IMR-90 (cell line): ENCODE measurements around the gene RAB3C. TPM values are rescaled to one million over a fixed set of nuclear protein-coding genes. Genes with fewer than 3 reads are reported as not detected.

Experiments
- ATAC-seq: fragments of 200-7000 bp; cut with Tn5 transposase; 2 replicates; pipeline ENCODE4 v1.9.1; 2020; ENCODE audit warnings: low read depth, mild to moderate bottlenecking, moderate library complexity
- BruUV-seq: library from RNA; stranded (reverse); fragments of 400-500 nt; replicated peaks from 2 replicates; lab custom pipeline; 2021; lab: Mats Ljungman, UMichigan
- CTCF ChIA-PET: fragments of 300-600 bp; formaldehyde crosslinking; extraction: SDS; loops from one replicate; lab custom pipeline; 2021; ENCODE audit warnings: antibody characterized with exemption; lab: Yijun Ruan, JAX
- POLR2A ChIA-PET: fragments of 300-600 bp; sonication (Branson Sonifier 250); formaldehyde crosslinking; loops from one replicate; lab custom pipeline; 2022; ENCODE audit warnings: antibody characterized with exemption; ENCODE audit not compliant: unreplicated experiment; lab: Charles Lee
- DNase-seq: peaks from one replicate; pipeline ENCODE4 v3.0.0; 2013
- H2AFZ ChIP-seq: replicated peaks from 2 replicates; pipeline ENCODE3; 2013; ENCODE audit warnings: low read length, mild to moderate bottlenecking; ENCODE audit not compliant: poor library complexity
- H2AK5ac ChIP-seq: 2 replicates; pipeline ENCODE4 v1.6.1; 2013; ENCODE audit warnings: low read depth, low read length, inconsistent platforms
- H2AK9ac ChIP-seq: replicated peaks from 2 replicates; pipeline ENCODE3; 2013; ENCODE audit warnings: mild to moderate bottlenecking, low read depth, low read length, moderate library complexity; ENCODE audit not compliant: poor library complexity
- H2BK120ac ChIP-seq: 2 replicates; pipeline ENCODE4 v1.6.1; 2013; ENCODE audit warnings: low read depth, low read length, inconsistent platforms
- H2BK15ac ChIP-seq: 3 replicates; pipeline ENCODE4 v1.6.1; 2013; ENCODE audit warnings: low read depth, low read length, inconsistent platforms
- H2BK20ac ChIP-seq: 2 replicates; pipeline ENCODE4 v1.6.1; 2013; ENCODE audit warnings: low read depth, mild to moderate bottlenecking, inconsistent platforms, low read length, moderate library complexity
- H2BK5ac ChIP-seq: 2 replicates; pipeline ENCODE4 v1.6.1; 2013; ENCODE audit warnings: mild to moderate bottlenecking, low read depth, low read length, inconsistent platforms; ENCODE audit not compliant: poor library complexity, severe bottlenecking
- H3K14ac ChIP-seq: replicated peaks from 2 replicates; pipeline ENCODE4 v1.6.1; 2013; ENCODE audit warnings: low read depth, low read length, inconsistent platforms
- H3K18ac ChIP-seq: 2 replicates; pipeline ENCODE4 v1.6.1; 2013; ENCODE audit warnings: low read depth, low read length, control low read depth
- H3K23ac ChIP-seq: 2 replicates; pipeline ENCODE4 v1.6.1; 2013; ENCODE audit warnings: low read depth, low read length, inconsistent platforms
- H3K27ac ChIP-seq: 2 replicates; pipeline ENCODE4 v1.5.1; 2013; ENCODE audit warnings: mild to moderate bottlenecking, control low read depth, low read length; ENCODE audit not compliant: insufficient read depth
- H3K27me3 ChIP-seq: 2 replicates; pipeline ENCODE4 v1.6.1; 2013; ENCODE audit warnings: low read length; ENCODE audit not compliant: control insufficient read depth, insufficient read depth
- H3K36me3 ChIP-seq: 2 replicates; pipeline ENCODE4 v1.6.1; 2013; ENCODE audit warnings: low read length, mixed read lengths; ENCODE audit not compliant: control insufficient read depth, insufficient read depth
- H3K4ac ChIP-seq: 2 replicates; pipeline ENCODE4 v1.6.1; 2013; ENCODE audit warnings: low read depth, low read length, inconsistent platforms
- H3K4me1 ChIP-seq: 2 replicates; pipeline ENCODE4 v1.6.1; 2013; ENCODE audit warnings: low read length, mixed read lengths; ENCODE audit not compliant: control insufficient read depth, insufficient read depth
- H3K4me2 ChIP-seq: 2 replicates; pipeline ENCODE4 v1.6.1; 2013; ENCODE audit warnings: low read depth, mild to moderate bottlenecking, control low read depth, low read length, moderate library complexity
- H3K4me3 ChIP-seq: 2 replicates; pipeline ENCODE4 v1.5.1; 2013; ENCODE audit warnings: low read depth, mild to moderate bottlenecking, control low read depth, low read length, moderate library complexity; ENCODE audit not compliant: insufficient read depth
- H3K56ac ChIP-seq: 2 replicates; pipeline ENCODE4 v1.6.1; 2013; ENCODE audit warnings: low read length, inconsistent platforms; ENCODE audit not compliant: insufficient read depth; ENCODE audit errors: extremely low read depth
- H3K79me1 ChIP-seq, 2 experiments: 2 replicates each; pipeline ENCODE4 v1.6.1; 2013; ENCODE audit warnings: low read length in 2 of 2, inconsistent platforms in 1 of 2, low read depth in 1 of 2
- H3K9ac ChIP-seq: 2 replicates; pipeline ENCODE4 v1.6.1; 2013; ENCODE audit warnings: low read depth, low read length, control low read depth
- H3K9me1 ChIP-seq: 2 replicates; pipeline ENCODE4 v1.6.1; 2013; ENCODE audit warnings: low read length, inconsistent platforms; ENCODE audit not compliant: insufficient read depth
- H3K9me3 ChIP-seq: 2 replicates; pipeline ENCODE4 v1.6.1; 2013; ENCODE audit warnings: low read length; ENCODE audit not compliant: control insufficient read depth, insufficient read depth
- H4K20me1 ChIP-seq: 2 replicates; pipeline ENCODE4 v1.6.1; 2013; ENCODE audit warnings: low read length, inconsistent platforms; ENCODE audit not compliant: insufficient read depth
- H4K5ac ChIP-seq: 2 replicates; pipeline ENCODE4 v1.6.1; 2013; ENCODE audit warnings: mild to moderate bottlenecking, low read depth, low read length, control low read depth
- H4K8ac ChIP-seq, 2 experiments: 2 replicates each; pipeline ENCODE4 v1.6.1; 2013; ENCODE audit warnings: low read depth in 2 of 2, low read length in 2 of 2, control low read depth in 1 of 2, inconsistent platforms in 1 of 2
- H4K91ac ChIP-seq: 2 replicates; pipeline ENCODE4 v1.6.1; 2013; ENCODE audit warnings: low read depth, low read length, inconsistent platforms; ENCODE audit not compliant: insufficient read depth
- BHLHE40 ChIP-seq: fragments of 150-350 bp; IDR thresholded peaks from 2 replicates; pipeline ENCODE4 v1.6.1; 2016; ENCODE audit warnings: mild to moderate bottlenecking, low read depth, low read length
- CEBPB ChIP-seq: IDR thresholded peaks from 2 replicates; pipeline ENCODE4 v1.6.1; 2012; ENCODE audit warnings: low read depth, low read length, improper control_type of control experiment
- CHD1 ChIP-seq: IDR thresholded peaks from 2 replicates; pipeline ENCODE4 v1.6.1; 2012; ENCODE audit warnings: low read depth, low read length, improper control_type of control experiment
- CTCF ChIP-seq: conservative IDR thresholded peaks from 2 replicates; pipeline ENCODE4 v1.5.1; 2012; ENCODE audit warnings: mild to moderate bottlenecking, low read depth, low read length, improper control_type of control experiment
- ELK1 ChIP-seq: fragments of 150-350 bp; IDR thresholded peaks from 2 replicates; pipeline ENCODE4 v1.6.1; 2016; ENCODE audit warnings: low read depth, mild to moderate bottlenecking, low read length, moderate library complexity, borderline replicate concordance
- FOS ChIP-seq: fragments of 150-350 bp; IDR thresholded peaks from 2 replicates; pipeline ENCODE4 v1.6.1; 2016; ENCODE audit warnings: low read depth, low read length
- MAFK ChIP-seq: IDR thresholded peaks from 2 replicates; pipeline ENCODE4 v1.6.1; 2012; ENCODE audit warnings: low read depth, low read length, improper control_type of control experiment
- MAZ ChIP-seq: IDR thresholded peaks from 2 replicates; pipeline ENCODE4 v1.6.1; 2012; ENCODE audit warnings: low read depth, mild to moderate bottlenecking, low read length, improper control_type of control experiment, moderate library complexity, borderline replicate concordance
- MXI1 ChIP-seq: IDR thresholded peaks from 2 replicates; pipeline ENCODE4 v1.6.1; 2012; ENCODE audit warnings: low read depth, mild to moderate bottlenecking, low read length, moderate library complexity, borderline replicate concordance
- NFE2L2 ChIP-seq: fragments of 150-350 bp; IDR thresholded peaks from 2 replicates; pipeline ENCODE4 v1.6.1; 2016; ENCODE audit warnings: low read depth, mild to moderate bottlenecking, low read length
- POLR2A ChIP-seq: IDR thresholded peaks from 2 replicates; pipeline ENCODE4 v1.6.1; 2012; ENCODE audit warnings: mild to moderate bottlenecking, low read depth, low read length
- RAD21 ChIP-seq: IDR thresholded peaks from 2 replicates; pipeline ENCODE4 v1.6.1; 2012; ENCODE audit warnings: low read length, improper control_type of control experiment
- RCOR1 ChIP-seq: IDR thresholded peaks from 2 replicates; pipeline ENCODE4 v1.6.1; 2012; ENCODE audit warnings: mild to moderate bottlenecking, low read length, improper control_type of control experiment; ENCODE audit not compliant: insufficient replicate concordance
- RFX5 ChIP-seq: IDR thresholded peaks from 2 replicates; pipeline ENCODE4 v1.8.0; 2012; ENCODE audit warnings: low read depth, mild to moderate bottlenecking, low read length, moderate library complexity
- SMC3 ChIP-seq: fragments of 150-350 bp; IDR thresholded peaks from 2 replicates; pipeline ENCODE4 v1.6.1; 2016; ENCODE audit warnings: low read depth, mild to moderate bottlenecking, antibody characterized with exemption, low read length, moderate library complexity
- USF2 ChIP-seq: fragments of 150-350 bp; IDR thresholded peaks from 2 replicates; pipeline ENCODE4 v1.6.1; 2017; ENCODE audit warnings: mild to moderate bottlenecking, antibody characterized with exemption, low read length, low read depth
- WGBS, 2 experiments: methylation state at CpG; one replicate each; pipeline versions ENCODE4 v1.1.5 to v1.1.7; 2013; ENCODE audit warnings: missing lambda C conversion rate in 2 of 2; ENCODE audit not compliant: insufficient read length in 1 of 2; ENCODE audit errors: extremely low coverage in 2 of 2; 5-methylcytosine and 5-hydroxymethylcytosine counted together
- dilution Hi-C: fragments of 300-500 bp; cut with HindIII; formaldehyde crosslinking; loops from one replicate; pipeline ENCODE4 v1.14.3; 2018; ENCODE audit warnings: low sequenced_read_pairs; ENCODE audit not compliant: unreplicated experiment
- in situ Hi-C: fragments of 300-500 bp; cut with MboI; formaldehyde crosslinking; loops from 3 replicates; pipeline ENCODE4 v1.14.3; 2019; ENCODE audit warnings: low sequenced_read_pairs, inconsistent platforms, mixed read lengths
- intact Hi-C: fragments of 100-400 bp; cut with micrococcal nuclease; formaldehyde crosslinking; loops from 2 replicates; pipeline ENCODE4 v1.10.0; 2022
- polyA plus RNA-seq, 3 experiments: library from polyadenylated mRNA; depleted of rRNA; stranded (reverse); fragments of >200 nt; gene quantifications; 2 replicates each; pipeline ENCODE4 v1.2.3, GENCODE V29; 2012; ENCODE audit warnings: low replicate concordance in 1 of 3
- total RNA-seq: library from RNA; depleted of rRNA; stranded (reverse); fragments of >200 nt; gene quantifications from 2 replicates; pipeline ENCODE4 v1.2.3, GENCODE V29; 2012

Gene RAB3C
- total and polyA plus RNA-seq, 2 of the 4 experiments (the other 2 are of a cell fraction): not detected

- Histone ChIP-seq H3K14ac (no peak overlapping the region), H2AK9ac (no peak overlapping the region), H4K20me1 (no peaks in the 10 kb centered on the region), H3K4ac (no peak overlapping the region), H2BK20ac (no peak overlapping the region), H2AK5ac (no peak overlapping the region), H3K23ac (no peak overlapping the region), H3K56ac (no peak overlapping the region), H2BK5ac (no peak overlapping the region), H3K79me1 (no peaks in the 10 kb centered on the region), H2BK120ac (no peak overlapping the region), H4K8ac (no peak overlapping the region), H3K4me1 (no peaks in the 10 kb centered on the region), H4K5ac (no peak overlapping the region), H3K9me1 (no peaks in the 10 kb centered on the region), H3K18ac (no peak overlapping the region), H4K91ac (no peak overlapping the region), H2AFZ (no peak overlapping the region), H3K4me2 (no peak overlapping the region), H2BK15ac (no peak overlapping the region), H3K36me3 (no peaks in the 10 kb centered on the region), H3K9ac (no peak overlapping the region), H3K27ac (no peak overlapping the region), H3K27me3 (peaks cover 8% of the 10 kb centered on the region), H3K9me3 (no peaks in the 10 kb centered on the region), H3K4me3 (no peak overlapping the region)
- in situ Hi-C loops: no loop called here
- TF ChIP-seq BHLHE40 (no peak), RFX5 (no peak), MAZ (no peak), CHD1 (no peak), MAFK (no peak), CEBPB (no peak), MXI1 (no peak), RCOR1 (no peak), CTCF (no peak), NFE2L2 (no peak), USF2 (no peak), SMC3 (no peak), FOS (no peak), ELK1 (no peak), RAD21 (no peak), POLR2A (no peak)
- CTCF ChIA-PET: interaction anchor here (0.7 kb wide), 1 partner anchor 284 kb away, joined by 4 read pairs; no protein-coding TSS in a partner anchor
- WGBS, 2 experiments: no CpG with 5 or more reads among the region's 2 CpGs
- intact Hi-C loops: loop anchor here (5.0 kb wide), 1 partner anchor 460 kb away; no protein-coding TSS in a partner anchor
- no TSS peak for BruUV-seq
- ATAC-seq: no peak
- DNase-seq: no peak
- POLR2A ChIA-PET: no interaction called here
- dilution Hi-C loops: no loop called here
Measured at GRCh38 chr5:58902765-58903164, 319.9 kb downstream of the RAB3C start.
